GM19467 (cell line): ENCODE results near the gene SMIM29.
"Not testable (repeated sequence)": the region's sequence is repeated elsewhere in the genome, so short reads cannot be mapped to it uniquely, and the experiment has no call there.

Experiments
- ATAC-seq: cut with Tn5 transposase; IDR thresholded peaks from one replicate; pipeline ENCODE4 v1.9.1; 2021; ENCODE audit warnings: mild to moderate bottlenecking, moderate library complexity; ENCODE audit not compliant: unreplicated experiment

The SMIM29 gene

GRCh38 chr6:34269658-34270341 lies 21.0 kb upstream of the SMIM29 start:
- not testable (repeated sequence) for ATAC-seq

- not testable (repeated sequence) for ATAC-seq
These were observed 20.3 kb upstream of the SMIM29 start for GRCh38 chr6:34269132-34269531.

- ATAC-seq, result no peak
These were observed 18.9 kb upstream of the SMIM29 start for GRCh38 chr6:34267746-34268145.

- ATAC-seq, result not testable (repeated sequence)
These were observed 14.7 kb upstream of the SMIM29 start for GRCh38 chr6:34263484-34263883.

- ATAC-seq, result no peak
These were observed 11.9 kb upstream of the SMIM29 start for GRCh38 chr6:34260576-34261267.

GRCh38 chr6:34259529-34260069 lies 10.8 kb upstream of the SMIM29 start:
- no peak for ATAC-seq

- ATAC-seq, result not testable (repeated sequence)
These were observed 3.6 kb upstream of the SMIM29 start for GRCh38 chr6:34252395-34252794.

GRCh38 chr6:34249469-34250261 lies 859 bp upstream of the SMIM29 start:
- ATAC-seq, result peak; percentile 24

GRCh38 chr6:34248198-34248726 lies 544 bp downstream of the SMIM29 start:
- peak; percentile 14 for ATAC-seq

- ATAC-seq, result no peak
These were observed 1.2 kb downstream of the SMIM29 start for GRCh38 chr6:34247481-34248197.

GRCh38 chr6:34246563-34247391 lies 2.0 kb downstream of the SMIM29 start:
- no peak for ATAC-seq

- ATAC-seq, result no peak
These were observed 2.6 kb downstream of the SMIM29 start for GRCh38 chr6:34246249-34246562.

GRCh38 chr6:34245761-34246140 lies 3.1 kb downstream of the SMIM29 start:
- ATAC-seq, result not testable (repeated sequence)

GRCh38 chr6:34245032-34245760 lies 3.6 kb downstream of the SMIM29 start:
- ATAC-seq, result not testable (repeated sequence)

GRCh38 chr6:34243901-34244884 lies 4.6 kb downstream of the SMIM29 start:
- ATAC-seq, result no peak

GRCh38 chr6:34243131-34243771 lies 5.6 kb downstream of the SMIM29 start:
- ATAC-seq, result no peak
